ENCODE results near the gene USP46. TPM values are rescaled to one million over a fixed set of nuclear protein-coding genes. Genes with fewer than 3 reads are reported as not detected.

The USP46 gene
- total RNA-seq, 1 donor from 2014 or later = 7.7 TPM

GRCh38 chr4:52670739-52671138 is 11.6 kb upstream of the USP46 start:
- intact Hi-C loops (cut with micrococcal nuclease) = no loop called here
- H3K36me3 Mint-ChIP-seq (ENCODE audit: low read depth) = no peaks in the 10 kb centered on the region
- no peaks in the 10 kb centered on the region for H3K9me3 Mint-ChIP-seq
- no peak overlapping the region for H3K27ac Mint-ChIP-seq
- no peak for DNase-seq (ENCODE audit: low spot score)
- H3K27me3 Mint-ChIP-seq (ENCODE audit: low read depth) = peaks cover 23% of the 10 kb centered on the region
- no peak overlapping the region for H3K4me3 Mint-ChIP-seq (ENCODE audit: low read depth)
- no peaks in the 10 kb centered on the region for H3K4me1 Mint-ChIP-seq (ENCODE audit: low read depth)

DNA sequence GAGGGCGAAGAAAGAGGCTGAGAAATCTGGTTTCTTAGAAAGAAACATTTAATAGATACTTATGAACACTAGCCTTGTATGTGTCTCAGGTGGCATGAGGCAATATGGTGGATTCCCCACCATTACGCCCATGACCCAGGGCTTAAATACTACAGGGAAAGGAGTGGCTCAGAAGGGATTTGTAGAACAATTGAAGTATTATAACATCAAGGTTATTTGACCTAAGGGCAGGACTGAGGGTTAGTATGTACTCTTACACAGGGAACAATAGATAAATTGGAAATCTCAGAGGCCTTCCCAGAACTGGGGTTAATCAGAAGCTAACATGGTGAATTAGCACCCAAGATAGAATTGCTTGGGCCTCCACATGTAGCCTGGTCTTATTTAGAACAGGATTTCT is 11.0 kb upstream of the USP46 start:
- Mint-ChIP-seq H3K4me3 (ENCODE audit: low read depth) (no peak overlapping the region), H3K9me3 (no peaks in the 10 kb centered on the region), H3K4me1 (ENCODE audit: low read depth) (no peaks in the 10 kb centered on the region), H3K27me3 (ENCODE audit: low read depth) (peaks cover 24% of the 10 kb centered on the region), H3K36me3 (ENCODE audit: low read depth) (no peaks in the 10 kb centered on the region), H3K27ac (no peak overlapping the region)
- no peak for DNase-seq (ENCODE audit: low spot score)
- intact Hi-C loops (cut with micrococcal nuclease) = no loop called here

- intact Hi-C loops (cut with micrococcal nuclease) = loop anchor here (5.0 kb wide), 1 partner anchor 118 kb away; no protein-coding TSS in a partner anchor
- DNase-seq (ENCODE audit: low spot score) = no peak
- Mint-ChIP-seq H3K27ac (no peak overlapping the region), H3K4me3 (ENCODE audit: low read depth) (no peak overlapping the region), H3K36me3 (ENCODE audit: low read depth) (peaks cover 14% of the 10 kb centered on the region), H3K9me3 (peaks cover 5% of the 10 kb centered on the region), H3K4me1 (ENCODE audit: low read depth) (peaks cover 6% of the 10 kb centered on the region), H3K27me3 (ENCODE audit: low read depth) (peaks cover 24% of the 10 kb centered on the region)
These were observed 6.5 kb upstream of the USP46 start for GRCh38 chr4:52665592-52665991.

- Mint-ChIP-seq H3K36me3 (ENCODE audit: low read depth) (peaks cover 18% of the 10 kb centered on the region), H3K4me3 (ENCODE audit: low read depth) (no peak overlapping the region), H3K4me1 (ENCODE audit: low read depth) (peaks cover 11% of the 10 kb centered on the region), H3K27me3 (ENCODE audit: low read depth) (peaks cover 25% of the 10 kb centered on the region), H3K9me3 (peaks cover 5% of the 10 kb centered on the region), H3K27ac (no peak overlapping the region)
- no peak for DNase-seq (ENCODE audit: low spot score)
- intact Hi-C loops (cut with micrococcal nuclease) = loop anchor here (5.0 kb wide), 2 partner anchors 77 to 318 kb away; no protein-coding TSS in a partner anchor
These were observed 5.4 kb upstream of the USP46 start for GRCh38 chr4:52664479-52664878.

GRCh38 chr4:52661966-52662690 is 3.0 kb upstream of the USP46 start:
- Mint-ChIP-seq H3K9me3 (peaks cover 5% of the 10 kb centered on the region), H3K4me3 (ENCODE audit: low read depth) (no peak overlapping the region), H3K27me3 (ENCODE audit: low read depth) (peaks cover 14% of the 10 kb centered on the region), H3K27ac (no peak overlapping the region), H3K36me3 (ENCODE audit: low read depth) (peaks cover 18% of the 10 kb centered on the region), H3K4me1 (ENCODE audit: low read depth) (peaks cover 15% of the 10 kb centered on the region)
- DNase-seq (ENCODE audit: low spot score) = no peak
- intact Hi-C loops (cut with micrococcal nuclease) = loop anchor here (2.0 to 5.0 kb wide), 3 partner anchors 51 to 320 kb away; no protein-coding TSS in a partner anchor

DNA sequence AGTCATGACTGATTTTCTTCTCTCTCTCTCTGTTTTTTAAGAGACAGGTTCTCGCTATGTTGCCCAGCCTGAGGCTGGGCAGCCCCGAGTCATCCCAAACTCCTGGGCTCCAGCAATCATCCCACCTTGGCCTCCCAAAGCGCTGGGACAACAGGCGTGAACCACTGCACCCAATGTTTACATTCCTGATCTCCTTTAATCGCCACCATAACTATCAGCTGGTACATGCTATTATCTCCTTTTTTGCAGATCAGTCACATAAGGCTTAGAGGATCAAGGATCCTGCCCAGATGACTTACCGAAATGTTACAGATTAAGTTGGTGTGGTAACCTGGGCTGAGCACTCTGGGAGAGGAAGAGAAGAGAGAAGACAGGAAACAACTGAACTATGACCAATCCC is 1.5 kb upstream of the USP46 start:
- H3K9me3 Mint-ChIP-seq = peaks cover 5% of the 10 kb centered on the region
- H3K4me3 Mint-ChIP-seq (ENCODE audit: low read depth) = peak overlapping the region; percentile 64
- DNase-seq (ENCODE audit: low spot score) = no peak
- H3K27me3 Mint-ChIP-seq (ENCODE audit: low read depth) = peaks cover 12% of the 10 kb centered on the region
- intact Hi-C loops (cut with micrococcal nuclease) = loop anchor here (2.0 to 5.0 kb wide), 3 partner anchors 52 to 322 kb away; no protein-coding TSS in a partner anchor
- no peak overlapping the region for H3K27ac Mint-ChIP-seq
- peaks cover 18% of the 10 kb centered on the region for H3K36me3 Mint-ChIP-seq (ENCODE audit: low read depth)
- H3K4me1 Mint-ChIP-seq (ENCODE audit: low read depth) = peaks cover 15% of the 10 kb centered on the region

GRCh38 chr4:52659722-52660261 is 691 bp upstream of the USP46 start:
- Mint-ChIP-seq H3K4me1 (ENCODE audit: low read depth) (peaks cover 17% of the 10 kb centered on the region), H3K4me3 (ENCODE audit: low read depth) (peak overlapping the region; percentile 82), H3K27ac (peak overlapping the region; percentile 62)

GRCh38 chr4:52658641-52659000 is 480 bp downstream of the USP46 start:
- Mint-ChIP-seq H3K27ac (no peak overlapping the region), H3K36me3 (ENCODE audit: low read depth) (peaks cover 18% of the 10 kb centered on the region), H3K9me3 (peaks cover 5% of the 10 kb centered on the region), H3K4me3 (ENCODE audit: low read depth) (peak overlapping the region; percentile 78), H3K27me3 (ENCODE audit: low read depth) (peaks cover 10% of the 10 kb centered on the region), H3K4me1 (ENCODE audit: low read depth) (peaks cover 15% of the 10 kb centered on the region)
- intact Hi-C loops (cut with micrococcal nuclease) = no loop called here
- DNase-seq (ENCODE audit: low spot score) = no peak

More at GRCh38 chr4:52659722-52660261, 691 bp upstream of the USP46 start:
- intact Hi-C loops (cut with micrococcal nuclease) = loop anchor here (1.0 to 5.0 kb wide), 4 partner anchors 53 to 323 kb away; partner anchors contain the start of gene RASL11B
- Mint-ChIP-seq H3K27me3 (ENCODE audit: low read depth) (peaks cover 10% of the 10 kb centered on the region), H3K9me3 (peaks cover 5% of the 10 kb centered on the region), H3K36me3 (ENCODE audit: low read depth) (peaks cover 18% of the 10 kb centered on the region)
- no peak for DNase-seq (ENCODE audit: low spot score)

DNA sequence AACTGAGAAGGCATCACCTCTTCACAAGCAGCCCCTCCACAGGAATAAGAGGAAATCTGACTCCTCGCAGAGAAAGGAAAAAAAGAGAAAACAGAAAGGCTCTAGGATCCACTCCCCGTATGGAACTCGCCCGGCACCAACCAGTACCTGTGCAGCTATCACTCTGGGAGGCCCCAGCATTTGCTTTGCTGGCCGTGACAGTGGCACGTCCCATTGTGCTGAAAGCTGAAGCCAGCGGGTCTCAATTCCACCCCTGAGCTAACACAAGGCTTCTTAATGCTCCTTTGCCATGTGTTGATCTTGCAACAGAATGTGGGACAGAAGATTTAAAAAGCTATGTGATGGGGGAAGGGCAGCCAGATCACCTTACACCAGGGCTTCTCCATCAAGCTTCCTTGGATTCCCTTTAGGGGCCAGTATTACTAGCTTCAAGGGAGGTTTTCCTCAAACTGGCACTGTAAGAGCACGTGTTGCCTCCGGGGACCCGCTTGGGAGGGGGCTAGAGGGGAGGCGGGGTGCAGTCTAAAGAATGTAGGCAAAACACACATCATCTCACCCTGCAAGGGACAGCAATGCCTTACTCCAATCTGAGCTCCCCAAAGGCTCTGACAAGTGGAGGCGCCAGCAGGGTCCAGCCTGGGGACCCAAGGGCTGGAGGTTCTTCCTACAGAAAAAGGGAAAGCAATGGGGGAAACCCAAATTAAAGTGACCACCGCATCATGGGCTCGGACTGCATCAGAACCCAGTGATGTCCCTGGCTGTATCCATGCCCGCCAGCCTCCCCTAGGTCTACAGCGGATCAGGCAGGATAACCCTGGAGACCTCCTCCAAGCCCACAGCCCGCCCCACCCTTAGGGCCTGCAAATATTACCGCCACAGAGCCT is 1.2 kb downstream of the USP46 start:
- Mint-ChIP-seq H3K27ac (no peak overlapping the region), H3K36me3 (ENCODE audit: low read depth) (peaks cover 20% of the 10 kb centered on the region), H3K9me3 (peaks cover 5% of the 10 kb centered on the region), H3K4me1 (ENCODE audit: low read depth) (peaks cover 15% of the 10 kb centered on the region), H3K27me3 (ENCODE audit: low read depth) (peaks cover 10% of the 10 kb centered on the region), H3K4me3 (ENCODE audit: low read depth) (peak overlapping the region; percentile 69)
- intact Hi-C loops (cut with micrococcal nuclease) = no loop called here
- no peak for DNase-seq (ENCODE audit: low spot score)

DNA sequence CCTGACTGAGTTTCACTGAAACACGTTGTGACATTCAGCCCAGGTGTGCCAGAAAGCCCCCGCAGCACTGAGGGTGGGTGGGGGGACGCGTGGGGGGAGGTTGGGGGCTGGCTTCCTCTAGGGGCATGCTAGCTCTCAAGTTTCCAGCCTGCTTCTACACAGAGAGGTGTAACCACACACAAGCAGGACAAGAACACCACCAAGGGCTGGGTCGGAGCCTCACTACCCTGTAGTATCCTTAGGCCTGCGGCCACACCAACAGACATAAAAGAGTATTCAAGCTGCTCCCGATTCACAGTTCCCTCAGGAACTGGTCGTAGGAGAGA is 1.8 kb downstream of the USP46 start:
- no peaks in the 10 kb centered on the region for H3K9me3 Mint-ChIP-seq
- DNase-seq (ENCODE audit: low spot score) = no peak
- H3K27me3 Mint-ChIP-seq (ENCODE audit: low read depth) = peaks cover 10% of the 10 kb centered on the region
- peaks cover 15% of the 10 kb centered on the region for H3K4me1 Mint-ChIP-seq (ENCODE audit: low read depth)
- intact Hi-C loops (cut with micrococcal nuclease) = no loop called here
- H3K36me3 Mint-ChIP-seq (ENCODE audit: low read depth) = peaks cover 22% of the 10 kb centered on the region
- H3K27ac Mint-ChIP-seq = no peak overlapping the region
- peak overlapping the region; percentile 69 for H3K4me3 Mint-ChIP-seq (ENCODE audit: low read depth)

- DNase-seq (ENCODE audit: low spot score) = no peak
- intact Hi-C loops (cut with micrococcal nuclease) = no loop called here
- H3K36me3 Mint-ChIP-seq (ENCODE audit: low read depth) = peaks cover 7% of the 10 kb centered on the region
- H3K4me1 Mint-ChIP-seq (ENCODE audit: low read depth) = peaks cover 15% of the 10 kb centered on the region
- H3K4me3 Mint-ChIP-seq (ENCODE audit: low read depth) = no peak overlapping the region
- H3K27ac Mint-ChIP-seq = no peak overlapping the region
- peaks cover 7% of the 10 kb centered on the region for H3K27me3 Mint-ChIP-seq (ENCODE audit: low read depth)
- no peaks in the 10 kb centered on the region for H3K9me3 Mint-ChIP-seq
These were observed 3.6 kb downstream of the USP46 start for GRCh38 chr4:52655506-52655905.

DNA sequence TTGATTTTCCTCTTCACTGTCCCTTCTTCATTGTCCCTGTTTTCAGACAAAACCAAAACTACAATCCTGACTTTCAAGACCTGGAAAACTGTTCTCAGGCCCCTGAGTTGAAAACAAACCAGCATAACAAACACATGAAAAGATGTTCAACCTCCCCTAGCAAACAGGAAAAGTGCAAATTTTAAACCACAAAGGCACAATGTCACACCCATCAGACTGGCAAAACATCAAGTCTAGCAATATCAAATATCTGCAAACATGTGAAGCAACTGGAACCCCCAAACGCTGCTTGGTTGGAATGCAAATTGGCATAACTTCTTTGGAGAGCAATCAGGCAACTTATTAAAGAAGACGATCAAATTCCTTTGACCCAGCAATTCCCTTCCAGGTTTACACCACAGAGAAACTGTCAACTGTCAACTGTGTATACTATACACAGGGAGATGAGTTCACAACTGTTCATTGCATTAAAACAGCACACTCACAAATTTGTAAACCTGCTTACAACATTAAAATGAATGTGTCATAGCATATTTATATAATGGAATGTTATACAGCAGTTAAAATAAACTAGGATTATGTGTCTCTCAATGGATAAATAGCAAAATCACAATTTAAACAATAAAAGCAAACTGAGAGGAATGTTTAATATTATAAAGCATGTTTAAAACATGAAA is 7.0 kb downstream of the USP46 start:
- Mint-ChIP-seq H3K27me3 (ENCODE audit: low read depth) (peaks cover 3% of the 10 kb centered on the region), H3K9me3 (no peaks in the 10 kb centered on the region), H3K27ac (no peak overlapping the region), H3K36me3 (ENCODE audit: low read depth) (peaks cover 13% of the 10 kb centered on the region), H3K4me3 (ENCODE audit: low read depth) (no peak overlapping the region), H3K4me1 (ENCODE audit: low read depth) (peaks cover 11% of the 10 kb centered on the region)
- intact Hi-C loops (cut with micrococcal nuclease) = no loop called here
- no peak for DNase-seq (ENCODE audit: low spot score)

Data from activated T-helper 2 cell treated with anti-CD3 and anti-CD28 coated beads, Interferon-gamma antibody, Interleukin-2, Interleukin-4, amounts not matched to agents 10 μg/mL and 5 μg/mL and 100 μg/mL, durations not matched to agents 14 hours and 24 hours and 36 hours (primary cell).